HepG2 (cell line): ENCODE data around the gene DST. TPM values are rescaled to one million over a fixed set of nuclear protein-coding genes. Genes with fewer than 3 reads are reported as not detected.

Experiments used
- ARNT2 ChIP-seq: sonication (generic); formaldehyde crosslinking; IDR thresholded peaks from 2 replicates; pipeline ENCODE4 v1.8.0; 2022; ENCODE audit warnings: mild to moderate bottlenecking, low read depth, missing genetic modification reagents, moderate library complexity
- KDM6A ChIP-seq: IDR thresholded peaks from 2 replicates; pipeline ENCODE4 v1.6.1; 2016; ENCODE audit warnings: low read depth
- KLF9 ChIP-seq: IDR thresholded peaks from 2 replicates; pipeline ENCODE4 v1.6.1; 2016; ENCODE audit warnings: low read depth
- MAFF ChIP-seq: IDR thresholded peaks from 2 replicates; pipeline ENCODE4 v1.6.1; 2011; ENCODE audit warnings: low read depth, low read length, improper control_type of control experiment
- MAFG ChIP-seq: sonication (generic); formaldehyde crosslinking; IDR thresholded peaks from 2 replicates; pipeline ENCODE4 v1.5.1; 2020; ENCODE audit warnings: mild to moderate bottlenecking, missing genetic modification reagents
- MEF2D ChIP-seq: sonication (generic); formaldehyde crosslinking; IDR thresholded peaks from 2 replicates; pipeline ENCODE4 v1.5.1; 2020; ENCODE audit warnings: mild to moderate bottlenecking, missing genetic modification reagents
- MYC ChIP-seq: sonication (generic); formaldehyde crosslinking; IDR thresholded peaks from 2 replicates; pipeline ENCODE4 v1.9.0; 2021; ENCODE audit warnings: missing genetic modification reagents, borderline replicate concordance
- NKX3-1 ChIP-seq: sonication (generic); formaldehyde crosslinking; IDR thresholded peaks from 2 replicates; pipeline ENCODE4 v1.5.0; 2020; ENCODE audit warnings: missing genetic modification reagents
- PRDM4 ChIP-seq: sonication (generic); formaldehyde crosslinking; IDR thresholded peaks from 2 replicates; pipeline ENCODE4 v1.9.0; 2021; ENCODE audit warnings: missing genetic modification reagents, borderline replicate concordance
- RARG ChIP-seq: sonication (generic); formaldehyde crosslinking; IDR thresholded peaks from 2 replicates; pipeline ENCODE4 v1.4.0; 2020; ENCODE audit warnings: low read depth, mild to moderate bottlenecking, missing genetic modification reagents
- SIN3B ChIP-seq: fragments of 150-350 bp; IDR thresholded peaks from 2 replicates; pipeline ENCODE4 v1.6.1; 2014; ENCODE audit warnings: low read length
- TBX2 ChIP-seq: sonication (generic); formaldehyde crosslinking; IDR thresholded peaks from 2 replicates; pipeline ENCODE4 v1.5.0; 2020; ENCODE audit warnings: missing genetic modification reagents, mild to moderate bottlenecking, borderline replicate concordance
- TGIF2 ChIP-seq: IDR thresholded peaks from 2 replicates; pipeline ENCODE4 v1.6.1; 2016; ENCODE audit warnings: control low read depth, missing compliant biosample characterization
- XBP1 ChIP-seq: sonication (generic); formaldehyde crosslinking; IDR thresholded peaks from 2 replicates; pipeline ENCODE4 v1.5.0; 2020; ENCODE audit warnings: missing genetic modification reagents
- ZKSCAN1 ChIP-seq: fragments of 150-350 bp; IDR thresholded peaks from 2 replicates; pipeline ENCODE4 v1.6.1; 2014; ENCODE audit warnings: low read length
- ZNF24 ChIP-seq: fragments of 450-650 bp; IDR thresholded peaks from 2 replicates; pipeline ENCODE4 v1.6.1; 2017; ENCODE audit warnings: antibody characterized with exemption, mild to moderate bottlenecking
- ZNF281 ChIP-seq: sonication (generic); formaldehyde crosslinking; IDR thresholded peaks from 2 replicates; pipeline ENCODE4 v1.4.0; 2020; ENCODE audit warnings: missing genetic modification reagents, borderline replicate concordance
- ZNF615 ChIP-seq: sonication (generic); formaldehyde crosslinking; IDR thresholded peaks from 2 replicates; pipeline ENCODE4 v1.5.0; 2020; ENCODE audit warnings: mild to moderate bottlenecking, missing genetic modification reagents, borderline replicate concordance
- polyA plus RNA-seq, 8 experiments: library from polyadenylated mRNA; depleted of rRNA in 3 of 8; stranded (reverse) in 7 of 8; unstranded in 1 of 8; fragments of >200 nt; fragmentation: Illumina TruSeq in 4 of 8; extraction: Trizol in 4 of 8; gene quantifications; 2 replicates each; pipeline versions ENCODE4 v1.2.1 to v1.2.3, GENCODE V29; 2011 to 2016; ENCODE audit warnings: low read depth in 4 of 8, missing spikeins in 1 of 8, mixed read lengths in 1 of 8; ENCODE audit not compliant: insufficient read depth in 1 of 8
- total RNA-seq, 5 experiments: library from RNA; depleted of rRNA; stranded (reverse); fragments of >200 nt; fragmentation: Illumina TruSeq; extraction: Trizol; gene quantifications; 2 replicates each; pipeline ENCODE4 v1.2.3, GENCODE V29; 2016; ENCODE audit warnings: low read depth in 1 of 5
- TF ChIP-seq, protein P1 (sequence below): sonication (generic); formaldehyde crosslinking; conservative IDR thresholded peaks from 2 replicates; pipeline ENCODE4 v1.8.0; 2022; ENCODE audit warnings: missing genetic modification reagents
- TF ChIP-seq, protein P2 (sequence below): sonication (generic); formaldehyde crosslinking; IDR thresholded peaks from 2 replicates; pipeline ENCODE4 v1.4.0; 2020; ENCODE audit warnings: missing genetic modification reagents
- TF ChIP-seq, protein P3 (sequence below): sonication (generic); formaldehyde crosslinking; IDR thresholded peaks from 2 replicates; pipeline ENCODE4 v1.5.0; 2020; ENCODE audit warnings: missing genetic modification reagents

Gene DST
- total and polyA plus RNA-seq, 2 of the 13 experiments (the other 11 are each of a cell fraction or from before 2014, with no cell fraction given) = 64.4 to 89.0 TPM

DNA sequence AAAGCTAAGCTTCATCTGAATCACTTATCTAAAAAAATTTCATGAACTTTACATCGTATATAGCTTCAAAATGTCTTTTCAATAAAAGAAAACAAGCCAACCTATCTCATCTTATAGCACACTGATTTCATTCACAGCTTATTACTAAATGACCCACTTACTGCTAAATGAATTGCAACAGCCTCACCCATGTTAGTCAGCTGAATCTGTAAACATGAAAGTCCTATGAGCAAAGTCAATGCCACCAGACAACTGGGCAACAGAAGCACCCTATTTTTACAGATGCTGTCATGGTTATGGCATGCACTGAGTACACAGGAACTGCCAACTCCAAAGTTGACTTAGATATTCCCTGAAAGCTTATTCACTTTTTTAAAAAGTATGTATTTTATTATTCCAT, 41.2 kb upstream of the DST start (continued):
- TF ChIP-seq ZNF281 (CRISPR knock-in tag) = peak; percentile 39; the same call in 1 of the 2 replicates
- TF ChIP-seq RARG (CRISPR knock-in tag) = no peak
- TF ChIP-seq KLF9 = peak; percentile 45; the same call in 1 of the 2 replicates
- TF ChIP-seq, protein P1, sequence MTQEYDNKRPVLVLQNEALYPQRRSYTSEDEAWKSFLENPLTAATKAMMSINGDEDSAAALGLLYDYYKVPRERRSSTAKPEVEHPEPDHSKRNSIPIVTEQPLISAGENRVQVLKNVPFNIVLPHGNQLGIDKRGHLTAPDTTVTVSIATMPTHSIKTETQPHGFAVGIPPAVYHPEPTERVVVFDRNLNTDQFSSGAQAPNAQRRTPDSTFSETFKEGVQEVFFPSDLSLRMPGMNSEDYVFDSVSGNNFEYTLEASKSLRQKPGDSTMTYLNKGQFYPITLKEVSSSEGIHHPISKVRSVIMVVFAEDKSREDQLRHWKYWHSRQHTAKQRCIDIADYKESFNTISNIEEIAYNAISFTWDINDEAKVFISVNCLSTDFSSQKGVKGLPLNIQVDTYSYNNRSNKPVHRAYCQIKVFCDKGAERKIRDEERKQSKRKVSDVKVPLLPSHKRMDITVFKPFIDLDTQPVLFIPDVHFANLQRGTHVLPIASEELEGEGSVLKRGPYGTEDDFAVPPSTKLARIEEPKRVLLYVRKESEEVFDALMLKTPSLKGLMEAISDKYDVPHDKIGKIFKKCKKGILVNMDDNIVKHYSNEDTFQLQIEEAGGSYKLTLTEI = no peak
- TF ChIP-seq MAFF = no peak
- TF ChIP-seq XBP1 (CRISPR knock-in tag) = no peak
- peak; percentile 98 for TF ChIP-seq TBX2 (CRISPR knock-in tag)
- TF ChIP-seq, protein P2, sequence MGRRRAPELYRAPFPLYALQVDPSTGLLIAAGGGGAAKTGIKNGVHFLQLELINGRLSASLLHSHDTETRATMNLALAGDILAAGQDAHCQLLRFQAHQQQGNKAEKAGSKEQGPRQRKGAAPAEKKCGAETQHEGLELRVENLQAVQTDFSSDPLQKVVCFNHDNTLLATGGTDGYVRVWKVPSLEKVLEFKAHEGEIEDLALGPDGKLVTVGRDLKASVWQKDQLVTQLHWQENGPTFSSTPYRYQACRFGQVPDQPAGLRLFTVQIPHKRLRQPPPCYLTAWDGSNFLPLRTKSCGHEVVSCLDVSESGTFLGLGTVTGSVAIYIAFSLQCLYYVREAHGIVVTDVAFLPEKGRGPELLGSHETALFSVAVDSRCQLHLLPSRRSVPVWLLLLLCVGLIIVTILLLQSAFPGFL (CRISPR knock-in tag) = no peak
- TF ChIP-seq MAFG = no peak
- TF ChIP-seq NKX3-1 (CRISPR knock-in tag) = 0 out of 2 replicates have a peak, but pooled peaks have one; percentile 62
- no peak for TF ChIP-seq PRDM4 (CRISPR knock-in tag)
- no peak for TF ChIP-seq ZNF24
- peak; percentile 99 for TF ChIP-seq MEF2D (CRISPR knock-in tag)
- no peak for TF ChIP-seq TGIF2
- TF ChIP-seq ZKSCAN1 = no peak
- no peak for TF ChIP-seq MYC
- TF ChIP-seq KDM6A (CRISPR knock-in tag) = peak; percentile 68
- no peak for TF ChIP-seq SIN3B
- TF ChIP-seq, protein P3, sequence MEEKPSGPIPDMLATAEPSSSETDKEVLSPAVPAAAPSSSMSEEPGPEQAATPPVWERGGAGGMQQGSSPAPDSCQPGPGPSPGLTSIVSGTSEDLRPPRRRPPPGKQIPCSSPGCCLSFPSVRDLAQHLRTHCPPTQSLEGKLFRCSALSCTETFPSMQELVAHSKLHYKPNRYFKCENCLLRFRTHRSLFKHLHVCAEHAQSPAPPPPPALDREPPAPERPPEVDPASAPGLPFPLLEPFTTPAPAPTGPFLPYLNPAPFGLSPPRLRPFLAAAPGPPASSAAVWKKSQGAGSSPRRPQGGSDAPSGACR (CRISPR knock-in tag) = no peak; the same call in 1 of the 2 replicates
- no peak for TF ChIP-seq ZNF615
- TF ChIP-seq ARNT2 (CRISPR knock-in tag) = peak; percentile 44; the same call in 1 of the 2 replicates
